IPS DF 6.9 (cell line): ENCODE measurements around the gene FOXP2.

Experiments
- DNase-seq: peaks from one replicate; pipeline ENCODE4 v3.0.0-alpha.2; 2013; ENCODE audit warnings: low read depth, low spot score
- H3K27ac ChIP-seq: one replicate; pipeline ENCODE4 v1.5.1; 2013; ENCODE audit warnings: low read length, control low read depth
- H3K27me3 ChIP-seq: 2 replicates; pipeline ENCODE4 v1.6.1; 2013; ENCODE audit warnings: mild to moderate bottlenecking, low read length; ENCODE audit not compliant: control insufficient read depth, insufficient read depth
- H3K36me3 ChIP-seq: 2 replicates; pipeline ENCODE4 v1.6.1; 2013; ENCODE audit warnings: low read length; ENCODE audit not compliant: control insufficient read depth, insufficient read depth
- H3K4me1 ChIP-seq: 2 replicates; pipeline ENCODE4 v1.6.1; 2013; ENCODE audit warnings: low read length; ENCODE audit not compliant: control insufficient read depth, insufficient read depth
- H3K4me3 ChIP-seq: 2 replicates; pipeline ENCODE4 v1.5.1; 2013; ENCODE audit warnings: mild to moderate bottlenecking, low read length
- H3K9me3 ChIP-seq: 2 replicates; pipeline ENCODE4 v1.6.1; 2013; ENCODE audit warnings: low read length, inconsistent platforms; ENCODE audit not compliant: control insufficient read depth, insufficient read depth
- WGBS: extraction: QIAGEN DNeasy Blood & Tissue Kit; methylation state at CpG from one replicate; pipeline ENCODE4 v1.1.7; 2013; ENCODE audit warnings: mixed read lengths, missing lambda C conversion rate; ENCODE audit not compliant: insufficient read length, insufficient coverage; 5-methylcytosine and 5-hydroxymethylcytosine counted together

Gene FOXP2

GRCh38 chr7:114740095-114740494, 325.5 kb downstream of the FOXP2 start:
- no peak overlapping the region for H3K27ac ChIP-seq
- no peaks in the 10 kb centered on the region for H3K9me3 ChIP-seq
- no peaks in the 10 kb centered on the region for H3K36me3 ChIP-seq
- no peaks in the 10 kb centered on the region for H3K4me1 ChIP-seq
- no peaks in the 10 kb centered on the region for H3K27me3 ChIP-seq
- H3K4me3 ChIP-seq: no peak overlapping the region
- no peak for DNase-seq
- no CpG with 5 or more reads among the region's 2 CpGs for WGBS

- no peak for DNase-seq
- no peak overlapping the region for H3K27ac ChIP-seq
- H3K27me3 ChIP-seq: no peaks in the 10 kb centered on the region
- H3K9me3 ChIP-seq: no peaks in the 10 kb centered on the region
- H3K36me3 ChIP-seq: no peaks in the 10 kb centered on the region
- no peak overlapping the region for H3K4me3 ChIP-seq
- no CpG with 5 or more reads among the region's 7 CpGs for WGBS
- H3K4me1 ChIP-seq: no peaks in the 10 kb centered on the region
Observed at GRCh38 chr7:114740941-114741340, 326.3 kb downstream of the FOXP2 start.

- Histone ChIP-seq H3K36me3 (no peaks in the 10 kb centered on the region), H3K27ac (no peak overlapping the region), H3K27me3 (no peaks in the 10 kb centered on the region), H3K4me1 (no peaks in the 10 kb centered on the region), H3K9me3 (no peaks in the 10 kb centered on the region), H3K4me3 (no peak overlapping the region)
- DNase-seq: no peak
- WGBS: no CpG with 5 or more reads among the region's 1 CpG
Observed at GRCh38 chr7:114741911-114742310, 327.3 kb downstream of the FOXP2 start.
